C4-2B (cell line): ENCODE measurements around the gene SHROOM2.

Source experiments
- ZFX ChIP-seq: fragments of 450-650 bp; IDR thresholded peaks from 2 replicates; pipeline ENCODE4 v1.6.1; 2017
- TF ChIP-seq, protein P1 (sequence below): fragments of 450-650 bp; conservative IDR thresholded peaks from 2 replicates; pipeline ENCODE4 v1.5.1; 2017; ENCODE audit warnings: mild to moderate bottlenecking

DNA sequence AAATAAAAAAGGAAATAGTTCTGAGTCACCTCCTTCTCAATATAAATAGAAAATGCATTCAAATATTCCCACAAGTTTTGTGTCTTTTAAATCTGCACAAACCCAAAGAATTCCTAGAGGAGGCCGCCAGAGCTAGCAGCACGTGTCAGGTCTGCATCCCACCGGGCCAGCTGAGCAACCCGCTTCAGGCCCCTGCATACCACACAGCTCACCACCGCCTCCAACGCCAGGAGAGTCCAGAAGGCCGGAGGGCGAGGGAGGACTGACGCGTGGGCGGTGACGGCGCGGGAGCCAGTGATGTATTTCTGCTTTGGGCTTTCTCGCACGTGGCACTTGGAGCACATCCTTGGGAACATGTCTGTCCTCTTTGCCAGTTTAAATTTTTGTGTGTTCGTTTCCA, 119.1 kb downstream of the SHROOM2 start:
- TF ChIP-seq, protein P1, sequence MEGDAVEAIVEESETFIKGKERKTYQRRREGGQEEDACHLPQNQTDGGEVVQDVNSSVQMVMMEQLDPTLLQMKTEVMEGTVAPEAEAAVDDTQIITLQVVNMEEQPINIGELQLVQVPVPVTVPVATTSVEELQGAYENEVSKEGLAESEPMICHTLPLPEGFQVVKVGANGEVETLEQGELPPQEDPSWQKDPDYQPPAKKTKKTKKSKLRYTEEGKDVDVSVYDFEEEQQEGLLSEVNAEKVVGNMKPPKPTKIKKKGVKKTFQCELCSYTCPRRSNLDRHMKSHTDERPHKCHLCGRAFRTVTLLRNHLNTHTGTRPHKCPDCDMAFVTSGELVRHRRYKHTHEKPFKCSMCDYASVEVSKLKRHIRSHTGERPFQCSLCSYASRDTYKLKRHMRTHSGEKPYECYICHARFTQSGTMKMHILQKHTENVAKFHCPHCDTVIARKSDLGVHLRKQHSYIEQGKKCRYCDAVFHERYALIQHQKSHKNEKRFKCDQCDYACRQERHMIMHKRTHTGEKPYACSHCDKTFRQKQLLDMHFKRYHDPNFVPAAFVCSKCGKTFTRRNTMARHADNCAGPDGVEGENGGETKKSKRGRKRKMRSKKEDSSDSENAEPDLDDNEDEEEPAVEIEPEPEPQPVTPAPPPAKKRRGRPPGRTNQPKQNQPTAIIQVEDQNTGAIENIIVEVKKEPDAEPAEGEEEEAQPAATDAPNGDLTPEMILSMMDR, result no peak
- TF ChIP-seq ZFX, result no peak
